OCI-LY1 (cell line): ENCODE results near the gene VOPP1.

Source experiments
- CTCF ChIP-seq: fragments of 200-600 bp; sonication (generic), shearing (Covaris generic); IDR thresholded peaks from 2 replicates; pipeline ENCODE4 v1.5.1; 2017; ENCODE audit warnings: mild to moderate bottlenecking, antibody characterized with exemption, low read length, moderate library complexity, mixed read lengths
- EZH2 ChIP-seq: fragments of 200-600 bp; sonication (generic), shearing (Covaris generic); IDR thresholded peaks from 2 replicates; pipeline ENCODE4 v1.8.0; 2017; ENCODE audit warnings: borderline replicate concordance, mixed run types, mild to moderate bottlenecking, antibody characterized with exemption, low read length, moderate library complexity, mixed read lengths

- no peak for TF ChIP-seq CTCF
- TF ChIP-seq EZH2: no peak
These were observed 78.9 kb downstream of the VOPP1 start for GRCh38 chr7:55493408-55493807.
